GM21825 (cell line): ENCODE measurements around the gene NOL3.

Source experiments
- ATAC-seq: cut with Tn5 transposase; IDR thresholded peaks from one replicate; pipeline ENCODE4 v1.9.1; 2021; ENCODE audit warnings: mild to moderate bottlenecking, moderate library complexity; ENCODE audit not compliant: unreplicated experiment

NOL3 gene

DNA sequence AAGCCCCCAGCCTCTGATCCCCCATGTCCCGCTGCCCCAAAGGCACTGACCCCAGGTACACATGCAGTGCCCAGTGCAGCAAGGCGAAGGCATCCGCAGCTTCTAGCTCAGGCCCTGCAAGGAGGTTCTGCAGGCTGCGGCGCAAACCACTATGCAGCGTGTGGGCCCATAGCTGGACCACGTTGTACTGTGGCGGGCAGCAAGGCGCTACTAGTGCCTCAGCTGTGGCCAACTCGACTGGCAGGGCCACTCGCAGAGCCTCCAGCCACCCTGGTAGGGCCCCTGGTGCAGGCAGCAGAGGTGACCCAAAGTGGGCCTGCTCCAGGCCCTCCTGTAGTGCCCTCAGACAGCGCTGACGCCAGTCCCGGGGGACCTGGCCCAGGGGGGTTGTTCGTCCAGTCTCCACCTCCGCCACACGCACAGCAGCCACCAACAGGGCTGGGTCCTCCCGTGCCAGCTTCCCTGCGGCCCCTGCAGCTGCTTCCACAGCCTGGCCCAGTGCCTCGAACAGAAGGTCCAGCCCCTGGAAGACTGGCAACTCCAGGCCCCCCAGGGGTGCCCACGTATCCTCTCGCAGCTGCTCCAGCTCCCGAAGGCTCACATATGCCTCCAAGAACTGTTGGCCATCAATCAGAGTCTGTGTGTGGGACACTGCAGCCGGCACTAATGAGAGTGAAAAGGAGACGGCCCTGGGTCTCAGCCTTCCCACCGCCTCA, 17.0 kb downstream of the NOL3 start:
- ATAC-seq, result no peak

DNA sequence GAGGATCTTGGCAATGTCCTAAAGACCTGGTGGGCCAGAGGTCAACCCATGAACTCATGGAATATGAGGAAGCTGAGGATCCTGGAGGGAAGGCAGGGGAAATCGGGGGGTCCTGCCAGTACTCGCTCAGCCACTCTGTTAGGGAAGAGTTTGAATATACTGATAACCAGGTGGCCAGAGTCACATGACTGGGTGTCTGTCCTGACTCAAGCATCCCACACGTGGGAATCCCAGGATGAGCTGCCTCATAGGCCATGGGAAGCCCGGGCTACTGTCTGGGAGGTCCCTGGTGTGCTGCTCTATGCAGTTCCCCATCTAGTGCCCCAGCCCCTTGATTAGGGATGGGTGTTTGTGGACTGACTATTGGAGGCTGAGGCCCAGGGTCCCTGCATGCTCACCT, 18.0 kb downstream of the NOL3 start:
- ATAC-seq, result no peak

DNA sequence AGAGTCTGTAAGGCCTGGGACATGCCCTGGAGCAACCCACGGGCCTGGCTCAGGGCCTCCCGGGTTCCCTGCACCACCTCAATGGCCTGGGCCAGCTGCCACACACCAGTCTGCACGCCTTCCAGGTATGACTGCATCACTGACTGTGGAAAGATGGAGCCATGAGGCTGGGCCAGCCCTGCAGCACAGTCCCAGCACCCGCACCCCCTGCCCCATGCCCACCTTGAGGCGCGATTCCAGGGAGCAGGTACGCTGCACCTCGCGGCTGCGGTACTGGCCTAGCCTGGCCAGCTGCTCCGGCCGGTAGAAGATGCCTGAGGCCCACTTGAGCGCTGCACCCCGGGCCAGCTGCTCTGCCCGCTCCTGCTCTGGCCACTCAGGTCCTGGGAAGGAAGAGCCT, 18.5 kb downstream of the NOL3 start:
- ATAC-seq, result no peak

DNA sequence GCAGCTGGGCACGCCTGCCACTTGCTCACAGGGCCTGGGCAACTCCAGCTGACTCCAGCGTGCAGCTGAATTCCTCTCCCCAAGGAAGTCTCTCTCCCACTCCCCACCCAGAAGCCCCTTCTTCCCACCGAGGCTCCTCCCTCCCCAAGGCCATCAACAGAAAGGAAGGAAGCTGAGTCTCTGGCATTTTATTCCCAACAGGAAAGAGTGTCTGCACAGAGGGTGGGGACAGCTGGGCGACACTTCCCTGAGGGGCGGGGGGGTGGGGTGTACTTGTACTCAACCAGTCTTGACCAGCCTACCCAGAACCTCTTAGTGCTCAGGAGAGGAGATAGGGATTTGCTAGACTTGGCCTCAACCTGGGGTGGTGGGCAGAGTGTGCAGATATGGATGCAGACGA, 19.7 kb downstream of the NOL3 start, which contains the start of gene EXOC3L1:
TSS of gene EXOC3L1 (minus strand) at position 96 of the 400 bp plus-strand sequence. CDS start 460 bp downstream, outside the sequence.
- ATAC-seq, result no peak

DNA sequence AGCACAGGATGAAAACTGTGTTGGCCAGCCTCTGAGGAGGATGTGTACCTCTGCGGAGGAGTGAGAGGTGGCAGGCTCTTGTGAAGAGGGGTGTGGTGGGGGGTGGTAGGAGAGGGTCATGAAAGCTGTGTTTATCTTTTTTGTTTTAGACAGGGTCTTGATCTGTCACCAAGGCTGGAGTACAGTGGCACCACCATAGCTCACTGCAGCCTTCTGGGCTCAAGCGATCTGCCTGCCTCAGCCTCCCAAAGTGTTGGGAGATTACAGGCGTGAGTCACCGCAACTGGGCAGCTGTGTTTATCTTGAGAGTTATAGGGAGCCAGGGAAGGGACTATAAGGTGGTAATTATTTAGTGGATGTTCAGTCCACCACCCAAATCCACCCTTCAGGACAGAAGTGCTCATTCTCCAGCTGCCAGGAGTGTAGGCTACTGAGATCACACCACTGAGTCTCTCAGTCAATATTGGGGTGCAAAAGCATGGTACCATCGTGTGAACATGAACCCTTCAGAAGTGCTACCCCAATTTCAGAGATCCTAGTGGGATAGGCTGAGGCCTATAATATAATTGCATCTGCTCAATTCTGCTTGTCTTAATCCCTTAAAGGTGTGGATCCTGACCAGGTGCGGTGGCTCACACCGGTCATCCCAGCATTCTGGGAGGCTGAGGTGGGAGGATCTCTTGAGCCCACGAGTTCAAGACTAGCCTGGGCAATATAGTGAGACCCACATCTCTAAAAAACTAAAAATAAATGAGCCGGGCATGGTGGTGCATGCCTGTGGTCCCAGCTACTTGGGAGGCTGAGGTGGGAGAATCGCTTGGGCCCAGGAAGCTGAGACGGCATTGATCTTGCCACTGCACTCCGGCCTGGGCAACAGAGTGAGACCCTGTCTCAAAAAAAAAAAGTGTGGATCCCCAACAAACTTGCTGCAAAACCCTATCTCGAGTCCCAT, 20.4 kb downstream of the NOL3 start:
- no peak for ATAC-seq

DNA sequence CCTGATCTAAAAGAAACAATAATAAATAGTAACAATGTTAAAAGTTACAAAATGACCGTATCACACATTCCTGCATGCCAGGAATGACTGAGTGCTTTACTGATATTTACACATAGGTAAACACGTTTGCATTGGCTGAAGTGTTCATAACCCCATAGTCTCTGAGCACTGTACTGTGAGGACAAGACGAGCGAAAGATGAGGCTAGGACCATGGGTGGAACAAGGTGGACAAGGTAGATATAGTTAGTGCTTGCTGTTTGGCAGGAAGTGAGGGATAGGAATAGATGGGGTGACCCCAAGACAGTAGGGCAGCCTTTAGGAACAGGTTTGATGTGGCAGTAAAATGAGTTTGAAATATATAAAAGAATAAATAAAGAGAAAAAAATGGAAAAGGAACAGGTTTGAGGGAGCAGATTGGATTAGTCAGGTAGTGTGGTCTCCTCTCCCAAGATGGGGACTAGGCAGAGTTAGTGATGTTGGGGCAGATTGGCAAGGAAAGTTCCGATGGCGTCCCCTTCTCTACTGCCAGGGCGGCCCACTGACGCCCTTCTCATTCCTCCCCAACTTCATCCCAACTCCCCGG, 21.2 kb downstream of the NOL3 start:
- no peak for ATAC-seq

DNA sequence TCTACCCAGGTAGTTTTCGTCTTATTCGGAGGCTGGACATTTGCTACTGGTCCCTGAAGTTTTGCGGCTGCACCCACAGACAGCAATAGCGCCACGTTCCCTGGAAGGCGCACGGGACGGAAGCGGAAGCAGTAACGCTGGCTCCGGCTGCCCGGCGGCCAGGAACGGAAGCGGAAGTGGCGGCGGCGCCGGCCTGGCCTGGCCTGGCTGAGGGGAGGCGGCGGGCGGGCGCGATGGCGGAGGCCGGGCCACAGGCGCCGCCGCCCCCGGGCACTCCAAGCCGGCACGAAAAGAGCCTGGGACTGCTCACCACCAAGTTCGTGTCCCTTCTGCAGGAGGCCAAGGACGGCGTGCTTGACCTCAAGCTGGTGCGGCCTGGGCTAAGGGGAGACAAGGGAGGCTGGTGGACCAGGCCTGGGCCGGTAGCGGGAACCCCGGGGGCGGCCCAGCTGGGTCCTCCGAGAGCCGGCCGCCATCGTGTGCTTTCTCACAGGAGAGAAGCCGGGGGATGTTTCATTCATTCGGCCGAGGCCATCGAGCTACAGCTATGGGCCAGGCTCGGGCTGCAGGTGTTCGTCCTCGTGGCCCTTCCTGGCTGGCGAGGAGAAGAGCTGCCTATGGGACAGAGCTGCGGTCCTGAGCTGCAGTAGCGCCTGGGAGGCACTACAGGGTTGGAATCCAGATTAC, 21.8 kb downstream of the NOL3 start, which contains the start of gene E2F4:
TSS of gene E2F4 (plus strand) at position 161 of the 687 bp plus-strand sequence. CDS start at position 234, 73 bp downstream.
- peak; percentile 89 for ATAC-seq

DNA sequence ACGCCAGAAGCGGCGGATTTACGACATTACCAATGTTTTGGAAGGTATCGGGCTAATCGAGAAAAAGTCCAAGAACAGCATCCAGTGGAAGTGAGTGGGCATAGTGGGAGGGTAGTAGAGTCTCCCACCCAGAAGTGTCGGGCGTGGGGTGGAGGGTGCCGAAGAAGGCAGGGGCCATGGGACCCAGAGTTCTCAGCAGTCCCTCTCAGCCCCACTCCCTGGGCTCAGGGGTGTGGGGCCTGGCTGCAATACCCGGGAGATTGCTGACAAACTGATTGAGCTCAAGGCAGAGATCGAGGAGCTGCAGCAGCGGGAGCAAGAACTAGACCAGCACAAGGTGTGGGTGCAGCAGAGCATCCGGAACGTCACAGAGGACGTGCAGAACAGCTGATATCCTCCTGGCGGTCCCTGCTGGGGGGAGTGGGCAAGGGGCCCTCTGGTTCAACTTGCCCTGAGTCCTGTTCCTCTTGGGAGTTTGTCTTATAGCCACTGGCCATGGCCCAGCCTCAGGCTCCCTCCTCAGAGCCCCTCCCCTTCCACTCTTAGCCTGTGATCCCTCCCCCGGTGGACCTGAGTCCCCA, 22.5 kb downstream of the NOL3 start:
- ATAC-seq, result peak; percentile 7

DNA sequence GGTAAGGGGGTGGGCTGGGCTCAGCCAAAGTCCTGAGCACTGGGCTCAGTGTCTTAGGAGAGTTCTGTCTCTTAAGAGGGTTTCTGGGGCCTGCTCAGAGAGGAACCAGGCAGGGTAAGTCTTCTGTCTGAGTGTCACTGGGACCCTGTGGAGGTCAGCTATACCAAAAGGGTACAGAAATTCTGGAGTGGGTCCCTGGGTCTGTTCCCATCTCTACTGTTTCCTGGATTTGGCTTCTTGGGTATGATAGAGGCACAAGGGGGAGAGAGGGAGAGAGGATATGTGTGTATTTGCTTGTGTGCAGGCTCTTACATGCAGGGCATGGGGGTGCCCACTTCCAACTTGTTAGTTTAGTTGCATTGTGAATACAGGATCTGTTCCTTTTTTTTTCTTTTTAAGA, 23.2 kb downstream of the NOL3 start:
- ATAC-seq, result no peak

DNA sequence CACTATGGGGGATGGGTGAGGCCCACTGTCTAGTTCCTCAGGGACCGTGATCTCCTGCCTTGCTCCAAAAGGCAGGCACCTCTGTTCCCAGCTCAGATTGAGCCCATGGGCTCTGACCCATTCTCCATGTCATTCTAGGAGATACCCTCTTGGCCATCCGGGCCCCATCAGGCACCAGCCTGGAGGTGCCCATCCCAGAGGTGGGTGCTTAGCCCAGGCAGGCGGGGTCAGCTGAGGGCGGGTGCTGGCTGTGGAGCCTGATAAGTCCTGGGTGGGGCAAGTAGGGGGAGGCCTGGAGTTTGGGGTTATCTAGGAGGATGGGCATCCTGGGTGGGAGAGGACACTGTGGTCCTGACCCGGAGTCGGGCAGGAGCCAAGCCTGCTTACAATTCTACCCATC, 23.9 kb downstream of the NOL3 start:
- ATAC-seq, result no peak

DNA sequence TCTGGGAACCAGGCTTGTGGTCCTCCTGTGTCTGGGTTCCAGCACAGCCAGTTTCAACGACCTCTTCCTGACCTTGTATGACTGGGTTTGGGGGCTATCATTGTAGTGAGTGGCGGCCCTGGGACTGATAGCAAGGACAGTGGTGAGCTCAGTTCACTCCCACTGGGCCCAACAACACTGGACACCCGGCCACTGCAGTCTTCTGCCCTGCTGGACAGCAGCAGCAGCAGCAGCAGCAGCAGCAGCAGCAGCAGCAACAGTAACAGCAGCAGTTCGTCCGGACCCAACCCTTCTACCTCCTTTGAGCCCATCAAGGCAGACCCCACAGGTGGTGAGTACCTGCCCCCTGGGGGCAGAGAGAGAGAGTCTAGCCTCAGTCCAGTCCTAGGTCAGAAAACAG, 25.3 kb downstream of the NOL3 start:
- no peak for ATAC-seq

DNA sequence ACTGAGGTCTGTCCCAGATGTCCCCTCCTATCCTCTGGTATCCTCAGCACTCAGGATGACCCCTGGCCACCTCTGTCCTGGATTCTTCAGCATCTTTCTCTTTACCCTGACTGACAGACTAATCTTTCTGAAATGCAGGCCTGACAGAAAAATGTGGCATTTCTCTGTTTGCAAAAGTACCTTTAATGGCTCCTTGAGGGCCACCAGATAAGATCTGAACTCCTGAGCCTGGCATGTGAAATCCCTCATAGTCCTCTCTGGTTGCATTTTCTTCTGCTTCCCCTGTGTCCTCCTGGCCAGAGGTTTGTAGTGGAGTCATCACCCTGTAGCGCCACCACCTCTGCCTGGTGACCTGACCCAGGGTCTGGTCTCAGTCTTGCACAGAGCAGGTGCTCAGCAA, 26.5 kb downstream of the NOL3 start:
- no peak for ATAC-seq

DNA sequence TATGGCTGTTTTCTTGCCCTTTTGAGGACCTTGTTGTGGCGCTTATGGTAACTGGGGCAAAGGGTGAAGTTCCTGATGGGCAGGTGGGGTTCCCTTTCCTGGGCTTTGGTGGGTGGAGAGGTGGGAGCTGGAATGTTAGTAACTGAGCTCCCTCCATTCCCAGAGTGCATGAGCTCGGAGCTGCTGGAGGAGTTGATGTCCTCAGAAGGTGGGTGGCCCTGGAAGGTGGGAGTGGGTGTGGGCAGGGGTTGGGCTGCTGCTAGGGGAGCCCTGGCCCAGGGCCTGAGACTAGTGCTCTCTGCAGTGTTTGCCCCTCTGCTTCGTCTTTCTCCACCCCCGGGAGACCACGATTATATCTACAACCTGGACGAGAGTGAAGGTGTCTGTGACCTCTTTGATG, 27.4 kb downstream of the NOL3 start:
- no peak for ATAC-seq

DNA sequence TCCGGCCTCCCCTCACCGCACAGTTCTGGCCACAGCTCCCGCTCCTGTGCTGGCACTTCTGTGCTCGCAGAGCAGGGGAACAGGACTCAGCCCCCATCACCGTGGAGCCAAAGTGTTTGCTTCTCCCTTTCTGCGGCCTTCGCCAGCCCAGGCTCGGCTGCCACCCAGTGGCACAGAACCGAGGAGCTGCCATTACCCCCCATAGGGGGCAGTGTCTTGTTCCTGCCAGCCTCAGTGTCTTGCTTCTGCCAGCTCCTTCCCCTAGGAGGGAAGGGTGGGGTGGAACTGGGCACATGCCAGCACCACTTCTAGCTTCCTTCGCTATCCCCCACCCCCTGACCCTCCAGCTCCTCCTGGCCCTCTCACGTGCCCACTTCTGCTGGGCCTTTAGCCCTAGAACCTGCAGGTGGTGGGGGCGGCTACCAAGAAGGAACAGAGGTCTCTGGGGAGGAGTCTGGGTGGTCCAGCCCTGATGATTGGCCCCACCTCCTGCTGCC, 27.9 kb downstream of the NOL3 start:
- no peak for ATAC-seq

DNA sequence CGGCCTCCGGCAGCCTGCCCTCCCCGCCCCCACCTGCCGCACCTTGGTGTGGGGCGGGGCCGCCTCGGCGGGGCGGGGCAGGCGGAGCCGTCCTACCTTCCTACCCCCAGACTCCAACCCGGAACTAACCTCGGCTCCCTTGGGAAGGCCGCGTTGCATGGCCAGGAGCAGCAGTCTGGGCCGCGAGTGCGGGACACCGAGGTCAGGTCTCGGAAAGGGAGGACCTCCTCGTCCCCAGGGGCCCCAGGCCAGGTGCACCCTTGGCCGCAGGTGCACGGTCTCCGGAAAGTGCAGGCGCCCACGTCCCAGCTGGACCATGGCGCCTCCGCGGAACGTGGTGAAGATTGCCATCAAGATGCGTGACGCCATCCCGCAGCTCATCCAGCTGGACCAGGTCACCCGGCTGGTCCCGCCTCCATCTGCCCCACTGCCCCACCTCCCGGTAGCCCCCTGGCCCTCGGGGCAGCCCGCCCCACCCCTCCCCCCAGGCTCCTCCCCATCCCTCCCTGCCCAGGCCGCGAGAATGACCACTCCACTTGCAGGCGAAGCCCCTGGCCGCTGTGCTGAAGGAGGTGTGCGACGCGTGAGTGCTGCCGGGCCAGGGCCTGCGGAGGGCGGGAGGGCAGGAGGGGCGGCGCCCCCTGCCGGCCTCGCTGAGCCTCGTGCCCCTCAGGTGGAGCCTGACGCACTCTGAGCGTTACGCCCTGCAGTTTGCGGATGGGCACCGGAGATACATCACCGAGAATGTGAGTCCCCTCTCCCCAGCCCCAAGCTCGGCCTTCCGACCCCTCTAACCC, 28.9 kb downstream of the NOL3 start, which contains the start of gene ELMO3:
TSS of gene ELMO3 (plus strand) at position 121 of the 797 bp plus-strand sequence. CDS start at position 317, 196 bp downstream.
- ATAC-seq, result no peak

DNA sequence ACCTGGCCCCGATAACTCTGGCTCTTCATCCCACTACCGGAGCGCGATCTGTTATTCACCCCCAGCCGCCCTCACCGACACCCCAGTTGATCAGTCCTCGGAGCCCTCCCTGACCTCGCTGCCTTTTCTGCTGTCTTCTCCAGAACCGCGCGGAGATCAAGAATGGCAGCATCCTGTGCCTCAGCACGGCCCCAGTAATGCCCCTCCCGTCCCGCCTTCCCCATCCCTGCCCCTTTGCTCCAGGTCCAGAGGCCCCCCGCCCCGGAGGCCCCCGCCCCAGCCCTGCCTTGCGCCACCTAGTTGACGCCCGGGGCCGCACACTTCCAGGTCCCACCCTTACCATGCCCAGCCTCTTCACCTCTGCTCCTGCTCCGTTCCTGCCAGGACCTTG, 29.5 kb downstream of the NOL3 start:
- no peak for ATAC-seq

DNA sequence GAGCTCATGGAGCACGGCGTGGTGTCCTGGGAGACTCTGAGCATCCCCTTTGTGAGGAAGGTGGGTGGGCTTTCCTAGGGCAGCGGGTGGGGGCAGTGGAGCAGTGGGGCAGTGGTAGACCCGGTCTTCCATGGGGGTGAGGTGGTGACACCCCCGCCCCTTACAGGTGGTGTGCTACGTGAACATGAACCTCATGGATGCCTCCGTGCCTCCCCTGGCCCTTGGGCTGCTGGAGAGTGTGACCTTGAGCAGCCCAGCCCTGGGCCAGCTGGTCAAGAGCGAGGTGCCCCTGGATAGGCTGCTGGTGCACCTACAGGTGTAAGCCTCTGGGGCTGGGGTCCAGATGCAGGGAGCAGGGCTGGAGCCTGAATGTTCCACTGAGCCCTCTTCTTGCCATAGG, 30.2 kb downstream of the NOL3 start:
- no peak for ATAC-seq

DNA sequence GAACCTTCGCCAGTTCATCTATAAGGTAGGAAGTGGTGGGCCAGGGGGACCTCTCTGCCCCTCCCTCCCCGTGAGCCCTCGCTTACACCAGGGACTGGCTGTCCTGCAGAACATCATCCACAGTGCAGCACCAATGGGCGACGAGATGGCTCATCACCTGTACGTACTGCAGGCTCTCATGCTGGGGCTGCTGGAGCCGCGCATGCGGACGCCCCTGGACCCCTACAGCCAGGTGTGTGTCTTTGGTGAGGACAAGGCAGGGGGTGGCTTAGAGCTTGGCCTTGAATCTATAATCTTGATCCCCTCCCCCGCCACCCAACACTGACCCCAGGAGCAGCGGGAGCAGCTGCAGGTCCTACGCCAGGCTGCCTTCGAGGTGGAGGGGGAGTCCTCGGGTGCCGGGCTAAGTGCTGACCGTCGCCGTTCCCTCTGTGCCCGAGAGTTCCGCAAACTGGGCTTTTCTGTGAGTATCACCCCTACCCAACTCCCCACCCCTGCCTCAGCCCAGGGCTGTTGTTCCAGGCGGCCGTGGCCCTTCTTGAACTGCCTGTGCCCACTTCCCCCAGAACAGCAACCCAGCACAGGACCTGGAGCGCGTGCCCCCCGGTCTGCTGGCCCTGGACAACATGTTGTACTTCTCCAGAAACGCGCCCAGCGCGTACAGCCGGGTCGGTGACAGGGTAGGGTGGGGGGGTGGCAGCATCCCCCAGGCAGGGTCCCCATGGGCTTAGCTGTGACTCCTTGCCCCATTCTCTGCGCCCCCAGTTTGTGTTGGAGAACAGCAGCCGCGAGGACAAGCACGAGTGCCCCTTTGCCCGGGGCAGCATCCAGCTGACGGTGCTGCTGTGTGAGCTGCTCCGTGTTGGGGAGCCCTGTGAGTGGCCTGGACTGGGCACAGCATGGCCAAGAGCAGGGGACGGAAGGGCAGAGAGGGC, 31.3 kb downstream of the NOL3 start:
- no peak for ATAC-seq
